GM18499 (cell line): Measurements from ENCODE around the gene ELAVL1.
A peak's percentile ranks its signal among the peaks of the same experiment; 100 is the strongest.
"Not testable (repeated sequence)": the region's sequence is repeated elsewhere in the genome, so short reads cannot be mapped to it uniquely, and the experiment has no call there.

Experiments used
- ATAC-seq: cut with Tn5 transposase; IDR thresholded peaks from one replicate; pipeline ENCODE4 v1.9.1; 2021; ENCODE audit warnings: moderate number of reproducible peaks; ENCODE audit not compliant: insufficient read depth, unreplicated experiment

Gene ELAVL1

GRCh38 chr19:8005534-8006256, at the start of gene ELAVL1:
Gene ELAVL1, minus strand, starts transcription at chr19:8005641. Its CDS starts 13,826 bp downstream, at chr19:7991815.
- no peak for ATAC-seq

GRCh38 chr19:8054169-8054568, 48.7 kb upstream of the ELAVL1 start:
- ATAC-seq = no peak

DNA sequence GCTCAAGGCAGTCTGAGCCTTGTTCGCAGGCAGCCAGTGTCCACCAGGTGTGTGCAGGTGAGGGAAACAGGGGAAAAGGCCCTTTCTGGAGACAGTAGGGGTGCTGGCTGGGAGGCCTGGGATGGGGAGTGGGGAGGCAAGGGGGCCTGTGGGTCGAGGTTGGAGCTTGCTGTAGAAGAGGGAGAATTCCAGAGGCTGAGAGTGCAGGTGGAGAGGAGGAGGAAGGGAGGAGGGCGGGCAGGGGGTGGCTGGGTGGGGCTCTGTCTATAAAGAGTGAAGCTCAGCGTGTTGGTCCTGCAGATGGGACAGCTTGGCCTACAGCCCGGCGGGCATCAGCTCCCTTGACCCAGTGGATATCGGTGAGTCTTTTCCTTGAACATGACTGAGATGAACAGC, 47.0 kb upstream of the ELAVL1 start, which contains the start of gene CCL25:
Gene CCL25 (plus strand): TSS at position 297 of the 396 bp plus-strand sequence. CDS start 290 bp downstream, outside the sequence.
- no peak for ATAC-seq

GRCh38 chr19:8050274-8051096, 45.0 kb upstream of the ELAVL1 start:
- peak; percentile 63 for ATAC-seq

DNA sequence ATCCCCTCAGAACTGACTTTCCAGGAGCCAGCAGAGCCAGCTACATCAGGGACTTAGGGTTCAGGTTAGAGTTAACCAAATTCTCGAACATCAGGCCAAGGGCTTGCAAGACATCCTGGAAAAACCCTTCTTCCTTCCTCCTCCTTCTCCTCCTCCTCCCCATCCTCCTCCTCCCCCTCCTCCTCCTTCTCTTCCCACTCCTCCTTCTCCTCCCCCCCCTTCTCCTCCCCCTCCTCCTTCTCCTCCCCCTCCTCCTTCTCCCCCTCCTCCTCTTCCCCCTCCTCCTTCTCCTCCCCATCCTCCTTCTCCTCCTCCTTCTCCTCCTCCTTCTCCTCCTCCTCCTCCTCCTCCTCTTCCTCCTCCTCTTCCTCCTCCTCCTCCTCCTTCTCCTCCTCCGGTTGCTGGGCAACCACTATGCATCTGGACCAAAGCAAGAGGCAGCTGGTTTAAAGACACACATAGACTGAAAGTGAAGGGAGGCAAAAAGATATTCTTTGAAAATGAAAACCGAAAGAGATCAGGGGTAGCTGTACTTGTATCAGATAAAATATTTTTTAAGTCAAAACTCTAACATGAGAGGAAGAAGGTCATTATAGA, 41.2 kb upstream of the ELAVL1 start:
- no peak for ATAC-seq

DNA sequence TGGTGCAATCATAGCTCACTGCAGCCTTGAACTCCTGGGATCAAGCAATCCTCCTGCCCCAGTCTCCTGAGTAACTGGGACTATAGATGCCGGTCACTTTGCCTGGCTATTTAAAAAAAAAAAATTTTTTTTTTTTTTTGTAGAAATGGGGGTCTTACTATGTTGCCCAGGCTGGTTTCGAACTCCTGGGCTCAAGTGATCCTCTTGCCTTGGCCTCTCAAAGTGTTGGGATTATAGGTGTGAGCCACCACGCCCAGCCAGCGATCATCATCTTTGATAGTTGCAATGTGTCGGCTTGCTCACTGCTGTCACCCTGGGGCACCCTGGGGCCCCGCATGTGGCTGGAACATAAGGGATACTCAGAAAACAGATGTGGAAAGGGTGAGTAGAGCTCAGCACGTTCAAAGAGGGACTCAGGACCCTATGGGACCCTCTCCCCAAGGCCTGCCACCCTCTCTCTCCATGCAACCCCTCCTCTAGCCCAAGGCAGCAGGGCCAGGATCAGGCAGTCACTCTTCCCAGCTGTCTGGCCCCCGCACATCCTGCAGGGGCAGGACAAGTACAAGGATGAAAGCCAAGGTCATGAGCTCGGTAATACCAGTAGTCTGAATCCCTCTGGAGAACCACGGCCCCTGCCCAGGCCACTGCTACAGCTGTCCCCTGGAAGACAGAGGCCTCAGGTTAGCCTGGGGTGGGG, 40.6 kb upstream of the ELAVL1 start:
- no peak for ATAC-seq

GRCh38 chr19:8044018-8044417, 38.6 kb upstream of the ELAVL1 start:
- ATAC-seq = no peak

GRCh38 chr19:8042900-8043299, 37.5 kb upstream of the ELAVL1 start:
- no peak for ATAC-seq

DNA sequence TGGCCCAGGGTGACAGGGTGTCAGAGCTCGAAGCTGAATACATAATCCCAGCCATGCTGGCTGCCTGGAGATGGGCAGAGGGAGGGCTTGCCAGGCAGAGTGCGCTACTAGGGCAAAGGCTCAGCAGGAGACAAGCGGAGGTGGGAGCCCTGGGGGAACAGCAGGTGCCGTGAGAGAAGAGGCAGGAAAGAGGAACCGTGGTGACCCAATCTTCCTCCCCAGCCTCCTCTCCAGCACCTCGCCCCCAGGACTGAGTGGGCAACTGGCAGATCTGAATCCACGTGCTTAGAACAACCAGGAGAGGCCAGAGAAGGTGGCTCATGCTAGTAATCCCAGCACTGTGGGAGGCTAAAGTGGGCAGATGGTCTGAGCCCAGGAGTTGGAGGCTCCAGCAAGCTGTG, 36.1 kb upstream of the ELAVL1 start:
- ATAC-seq = no peak

GRCh38 chr19:8039231-8039630, 33.8 kb upstream of the ELAVL1 start:
- ATAC-seq = no peak

DNA sequence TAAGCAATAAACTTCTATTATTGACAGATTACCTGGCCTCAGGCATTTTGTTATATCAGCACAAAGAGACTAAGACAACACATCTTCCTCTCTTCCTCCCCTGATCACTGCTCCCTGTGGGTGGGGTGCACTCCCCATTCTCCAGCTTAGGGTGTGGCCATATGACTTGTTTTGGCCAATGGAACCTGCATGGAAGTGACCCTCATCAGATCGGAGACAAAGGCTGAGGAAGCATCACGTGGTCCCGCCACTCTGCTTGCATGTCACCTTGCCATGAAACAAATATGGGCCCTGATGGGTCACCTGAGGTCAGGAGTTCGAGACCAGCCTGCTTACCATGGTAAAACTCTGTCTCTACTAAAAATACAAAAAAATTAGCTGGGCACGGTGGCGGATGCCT, 33.4 kb upstream of the ELAVL1 start:
- no peak for ATAC-seq

DNA sequence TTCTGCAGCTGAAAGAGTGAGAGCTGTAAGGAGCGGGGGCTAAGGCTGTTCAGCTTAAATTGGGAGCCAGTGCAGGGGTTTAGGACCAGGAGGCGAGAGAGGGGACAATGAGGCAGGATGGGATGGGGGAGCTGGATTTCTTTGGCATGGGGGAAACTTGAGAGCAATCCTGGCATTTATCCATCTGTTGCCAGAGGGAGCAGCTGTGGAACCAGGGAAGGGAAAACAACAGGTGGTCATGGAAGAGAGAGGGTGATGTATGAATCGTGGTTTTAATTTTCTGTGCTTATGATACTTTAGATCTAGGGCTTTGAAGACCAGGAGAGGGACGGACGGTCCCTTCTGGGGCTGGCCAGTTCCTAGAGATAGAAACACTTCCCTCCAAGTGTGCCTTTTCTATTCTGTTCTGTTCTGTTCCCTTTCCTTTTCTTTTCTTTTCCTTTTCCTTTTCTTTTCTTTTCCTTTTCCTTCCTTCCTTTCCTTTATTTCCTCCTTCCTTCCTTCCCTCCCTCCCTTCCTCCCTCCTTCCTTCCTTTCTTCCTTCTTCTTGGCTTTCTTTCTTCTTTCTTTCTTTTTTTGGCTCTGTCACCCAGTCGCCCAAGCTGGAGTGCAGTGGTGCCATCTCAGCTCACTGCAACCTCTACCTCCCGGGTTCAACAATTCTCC, 31.1 kb upstream of the ELAVL1 start:
- ATAC-seq = no peak

- no peak for ATAC-seq
Observed at GRCh38 chr19:8034178-8034525, 28.7 kb upstream of the ELAVL1 start.

DNA sequence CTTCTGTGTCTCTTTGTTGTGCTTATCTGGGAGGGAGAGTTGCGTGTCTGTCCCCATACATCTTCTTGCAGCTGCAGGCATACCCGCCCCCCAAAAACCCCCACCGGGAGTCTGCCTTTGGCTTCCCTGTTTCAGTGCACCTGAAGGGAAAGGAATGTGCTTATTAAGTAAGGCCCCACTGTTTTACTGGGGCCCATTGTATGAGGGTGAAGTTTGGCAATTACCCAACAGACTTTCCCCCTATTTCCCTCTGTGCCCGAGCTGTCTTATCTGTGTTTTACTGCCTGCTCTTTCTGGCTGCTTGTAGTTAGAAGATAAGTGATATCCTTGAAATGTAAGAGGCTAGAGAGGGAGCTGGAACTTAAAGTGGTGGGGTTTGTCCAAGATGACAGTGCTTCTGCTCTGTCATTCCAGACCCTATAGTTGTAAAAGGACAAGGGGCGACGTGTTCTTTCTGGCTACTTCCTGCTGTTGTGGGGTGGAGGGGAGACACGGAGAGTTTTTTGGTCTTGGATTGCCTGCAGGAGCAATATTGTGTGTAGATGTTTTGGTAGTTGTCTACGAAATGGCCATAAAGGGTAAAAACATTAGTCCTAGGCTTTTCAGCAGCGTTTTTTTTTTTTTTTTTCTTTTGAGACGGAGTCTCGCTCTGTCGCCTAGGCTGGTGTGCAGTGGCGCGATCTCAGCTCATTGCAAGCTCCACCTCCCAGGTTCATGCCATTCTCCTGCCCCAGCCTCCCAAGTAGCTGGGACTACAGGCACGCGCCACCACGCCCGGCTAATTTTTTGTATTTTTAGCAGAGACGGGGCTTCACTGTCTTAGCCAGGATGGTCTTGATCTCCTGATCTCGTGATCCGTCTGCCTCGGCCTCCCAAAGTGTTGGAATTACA, 28.1 kb upstream of the ELAVL1 start:
- not testable (repeated sequence) for ATAC-seq

- no peak for ATAC-seq
Observed at GRCh38 chr19:8030960-8031359, 25.5 kb upstream of the ELAVL1 start.

- no peak for ATAC-seq
Observed at GRCh38 chr19:8028951-8029491, 23.6 kb upstream of the ELAVL1 start.

DNA sequence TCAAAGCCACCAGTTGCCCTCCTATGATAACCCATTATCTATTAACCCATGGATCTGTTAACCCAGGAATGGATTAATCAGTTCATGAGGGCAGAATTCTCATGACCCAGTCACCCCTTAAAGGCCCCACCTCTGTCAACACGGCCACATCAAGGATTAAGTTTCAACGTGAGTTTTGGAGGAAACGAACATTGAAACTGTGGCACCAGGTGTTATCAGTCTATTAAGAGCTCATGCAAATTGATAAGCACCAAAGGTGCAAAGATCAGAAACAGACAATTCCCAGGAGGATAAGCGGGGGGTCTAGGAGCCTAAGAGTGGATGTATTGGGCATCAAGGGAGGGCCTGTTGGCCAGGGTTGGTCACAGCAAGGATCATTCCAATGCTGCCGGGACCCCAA, 19.9 kb upstream of the ELAVL1 start:
- ATAC-seq = no peak

DNA sequence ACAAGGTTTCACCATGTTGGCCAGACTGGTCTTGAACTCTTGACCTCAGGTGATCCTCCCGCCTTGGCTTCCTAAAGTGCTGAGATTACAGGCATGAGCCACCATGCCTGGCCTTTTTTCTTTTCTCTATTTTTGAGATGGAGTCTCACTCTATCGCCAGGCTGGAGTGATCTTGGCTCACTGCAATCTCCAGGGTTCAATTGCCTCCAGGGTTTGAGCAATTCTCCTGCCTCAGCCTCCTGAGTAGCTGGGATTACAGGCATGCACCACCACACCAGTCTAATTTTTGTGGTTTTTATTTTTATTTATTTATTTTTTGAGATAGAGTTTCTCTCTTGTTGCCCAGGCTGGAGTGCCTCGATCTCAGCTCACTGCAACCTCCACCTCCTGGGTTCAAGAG, 18.8 kb upstream of the ELAVL1 start:
- ATAC-seq = not testable (repeated sequence)

- ATAC-seq = no peak
Observed at GRCh38 chr19:8023371-8023770, 17.9 kb upstream of the ELAVL1 start.
